Urothelium cell line (cell line): ENCODE measurements around the gene IGFBP6.

Experiments used
- DNase-seq: peaks from one replicate; pipeline ENCODE4 v3.0.0; 2011; ENCODE audit warnings: low spot score, mixed read lengths
- FAIRE-seq: peaks from 2 replicates; lab custom pipeline; 2011; peaks lifted over from hg19 to GRCh38; lab: Jason Lieb, UNC

Gene IGFBP6

GRCh38 chr12:53069621-53070410 is 27.7 kb upstream of the IGFBP6 start:
- DNase-seq (no peak), FAIRE-seq (no peak)

- no peak for FAIRE-seq
- DNase-seq = no peak
These were observed 26.5 kb upstream of the IGFBP6 start for GRCh38 chr12:53070877-53071492.

- FAIRE-seq (no peak), DNase-seq (no peak)
These were observed 25.6 kb upstream of the IGFBP6 start for GRCh38 chr12:53071591-53072551.

- DNase-seq (no peak), FAIRE-seq (no peak)
These were observed 23.6 kb upstream of the IGFBP6 start for GRCh38 chr12:53073881-53074280.

- DNase-seq = no peak
- FAIRE-seq = no peak
These were observed 23.0 kb upstream of the IGFBP6 start for GRCh38 chr12:53074283-53074998.

- no peak for FAIRE-seq
- no peak for DNase-seq
These were observed 22.5 kb upstream of the IGFBP6 start for GRCh38 chr12:53074999-53075370.

GRCh38 chr12:53076461-53076860 is 21.0 kb upstream of the IGFBP6 start:
- no peak for DNase-seq
- no peak for FAIRE-seq

- FAIRE-seq (no peak), DNase-seq (no peak)
These were observed 20.4 kb upstream of the IGFBP6 start for GRCh38 chr12:53077030-53077429.

- no peak for FAIRE-seq
- no peak for DNase-seq
These were observed 18.8 kb upstream of the IGFBP6 start for GRCh38 chr12:53078425-53079225.

GRCh38 chr12:53079226-53080117 is 18.0 kb upstream of the IGFBP6 start, which contains the start of gene SPRYD3:
SPRYD3 (minus strand) TSS chr12:53079390; CDS start chr12:53079333, 57 bp downstream.
- FAIRE-seq (no peak), DNase-seq (peak; percentile 100)

GRCh38 chr12:53082637-53083175 is 14.8 kb upstream of the IGFBP6 start:
- FAIRE-seq (no peak), DNase-seq (no peak)

- DNase-seq (no peak), FAIRE-seq (no peak)
These were observed 11.1 kb upstream of the IGFBP6 start for GRCh38 chr12:53086361-53086760.

- FAIRE-seq (no peak), DNase-seq (no peak)
These were observed 7.4 kb upstream of the IGFBP6 start for GRCh38 chr12:53090105-53090504.

GRCh38 chr12:53090554-53090953 is 6.9 kb upstream of the IGFBP6 start:
- DNase-seq = no peak
- FAIRE-seq = no peak

GRCh38 chr12:53091756-53092155 is 5.7 kb upstream of the IGFBP6 start:
- DNase-seq = no peak

GRCh38 chr12:53093777-53094393 is 3.6 kb upstream of the IGFBP6 start:
- no peak for DNase-seq
- FAIRE-seq = no peak

More at GRCh38 chr12:53091756-53092155, 5.7 kb upstream of the IGFBP6 start:
- FAIRE-seq = no peak

- DNase-seq = no peak
- no peak for FAIRE-seq
These were observed 3.1 kb upstream of the IGFBP6 start for GRCh38 chr12:53094394-53094787.
